ENCODE results near the gene GLS.
A peak's percentile ranks its signal among the peaks of the same experiment; 100 is the strongest.

GLS gene

DNA sequence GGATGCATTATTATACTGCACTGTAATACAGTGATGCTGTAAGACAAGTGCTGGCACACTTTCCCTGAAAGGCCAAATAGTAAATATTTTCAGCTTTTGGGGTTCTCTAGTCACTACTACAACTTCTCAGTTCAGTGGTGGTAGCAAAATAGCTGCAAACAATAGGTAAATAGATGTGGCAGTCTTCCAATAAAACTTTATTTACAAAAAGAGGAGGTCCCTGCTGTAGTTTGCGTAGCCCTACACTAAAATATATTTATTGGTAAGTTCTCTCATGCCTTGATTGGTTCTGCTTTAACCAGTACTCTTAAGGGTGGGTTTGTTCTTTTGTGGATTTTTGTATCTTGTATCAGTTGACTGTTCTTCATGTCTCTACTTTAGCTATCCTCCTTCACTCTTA, 7.8 kb downstream of the GLS start:
- no peak for DNase-seq

- no peak for DNase-seq
Measured at GRCh38 chr2:190889175-190889943, 8.7 kb downstream of the GLS start.

GRCh38 chr2:190891372-190891771, 10.8 kb downstream of the GLS start:
- peak; percentile 56 for DNase-seq

DNA sequence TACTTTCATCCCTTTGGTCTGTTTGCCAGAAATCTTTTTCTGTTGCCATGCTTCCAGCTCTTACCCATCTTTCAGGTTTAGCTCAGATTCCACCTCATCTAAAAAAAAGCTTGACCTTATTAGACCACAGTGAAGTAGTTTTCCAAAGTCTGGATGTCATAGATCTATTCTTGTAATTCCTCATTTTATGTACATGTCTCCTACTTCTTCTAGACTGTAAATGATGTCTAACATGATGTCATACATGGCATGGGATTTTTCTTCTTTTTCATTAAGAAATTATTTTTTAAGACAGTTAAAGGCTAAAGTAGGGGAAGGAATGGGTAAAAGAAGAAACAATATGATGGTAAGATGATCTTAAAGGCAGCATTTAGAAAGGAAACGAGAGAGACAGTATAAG, 11.3 kb downstream of the GLS start:
- DNase-seq, result no peak

DNA sequence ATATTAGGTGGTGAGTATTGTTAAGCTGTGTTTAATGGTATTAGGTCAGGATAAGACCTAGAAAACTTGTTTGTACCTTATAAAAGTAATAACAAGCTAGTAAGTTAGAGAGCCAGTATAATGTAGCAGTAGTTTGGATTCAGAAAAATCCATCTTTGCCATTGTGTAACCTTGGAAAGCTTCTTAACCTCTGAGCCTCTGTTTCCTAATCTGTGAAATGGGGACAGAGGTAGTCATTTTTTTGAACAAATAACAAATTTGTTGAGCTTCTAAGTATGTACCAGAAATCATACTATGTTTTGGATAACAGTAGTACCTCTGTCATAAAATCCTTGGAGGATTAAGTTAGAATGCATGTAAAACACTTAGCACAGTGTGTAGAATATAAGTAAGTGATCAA, 12.5 kb downstream of the GLS start:
- DNase-seq, result no peak

- DNase-seq, result peak; percentile 64
Measured at GRCh38 chr2:190896477-190896876, 15.9 kb downstream of the GLS start.

- no peak for DNase-seq
Measured at GRCh38 chr2:190903693-190904450, 23.3 kb downstream of the GLS start.

GRCh38 chr2:190904640-190905261, 24.1 kb downstream of the GLS start:
- DNase-seq, result no peak

DNA sequence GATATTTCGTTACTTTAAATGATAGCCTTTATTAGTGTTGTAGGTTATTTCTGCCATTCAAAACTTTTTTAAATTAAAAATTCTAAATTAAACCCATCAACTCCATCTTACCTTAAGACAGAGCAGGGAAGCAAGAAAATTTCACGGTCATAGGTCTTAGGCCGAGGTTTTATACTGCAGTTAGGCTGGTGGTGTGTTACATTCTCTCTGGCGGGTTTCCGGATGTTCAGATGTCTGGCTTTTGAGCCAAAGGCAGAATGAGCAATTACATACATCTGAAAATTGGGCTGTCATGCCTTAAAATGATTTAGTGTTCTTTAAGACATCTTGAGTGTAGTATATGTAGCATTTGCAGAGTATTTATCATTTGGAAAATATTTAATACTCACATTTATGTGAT, 27.9 kb downstream of the GLS start:
- DNase-seq, result no peak

- no peak for DNase-seq
Measured at GRCh38 chr2:190909680-190910079, 29.1 kb downstream of the GLS start.

GRCh38 chr2:190910341-190911136, 29.9 kb downstream of the GLS start:
- no peak for DNase-seq

DNA sequence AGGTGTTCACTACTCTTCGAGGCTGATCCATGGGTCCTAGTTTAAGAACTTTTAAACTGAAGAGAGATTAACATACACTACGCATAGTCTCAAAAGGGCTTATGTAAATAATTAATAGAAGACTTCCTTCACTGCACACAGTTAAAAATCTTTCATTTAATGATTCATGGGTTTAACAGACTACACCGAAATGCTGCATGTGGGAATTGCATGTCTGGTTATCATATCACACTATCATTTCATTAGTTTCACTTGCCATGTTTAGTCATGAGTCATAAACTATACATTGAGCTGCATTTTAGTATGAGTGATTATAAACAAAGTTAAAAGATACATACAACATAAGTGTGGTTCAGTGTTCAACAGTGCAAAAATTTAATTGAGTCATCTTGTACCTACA, 31.2 kb downstream of the GLS start:
- no peak for DNase-seq

- DNase-seq, result no peak
Measured at GRCh38 chr2:190912726-190913125, 32.1 kb downstream of the GLS start.

GRCh38 chr2:190913725-190914124, 33.1 kb downstream of the GLS start:
- DNase-seq, result no peak

DNA sequence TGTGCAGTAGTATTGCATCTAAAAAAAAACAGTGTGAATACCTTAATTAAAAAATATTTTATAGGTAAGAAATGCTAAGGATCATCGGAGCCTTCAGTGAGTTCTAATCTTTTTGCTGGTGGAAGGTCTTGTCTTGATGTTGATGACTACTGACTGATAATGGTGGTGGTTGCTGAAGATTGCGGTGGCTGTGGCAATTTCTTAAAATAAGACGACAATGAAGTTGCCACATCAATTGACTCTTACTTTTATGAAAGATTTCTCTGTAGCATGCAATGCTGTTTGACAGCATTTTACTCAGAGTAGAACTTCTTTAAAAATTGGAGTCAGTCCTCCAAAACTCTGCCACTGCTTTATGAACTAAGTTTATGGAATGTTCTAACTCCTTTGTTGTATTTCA, 36.2 kb downstream of the GLS start:
- DNase-seq, result peak; percentile 54

GRCh38 chr2:190920085-190920484, 39.5 kb downstream of the GLS start:
- no peak for DNase-seq

DNA sequence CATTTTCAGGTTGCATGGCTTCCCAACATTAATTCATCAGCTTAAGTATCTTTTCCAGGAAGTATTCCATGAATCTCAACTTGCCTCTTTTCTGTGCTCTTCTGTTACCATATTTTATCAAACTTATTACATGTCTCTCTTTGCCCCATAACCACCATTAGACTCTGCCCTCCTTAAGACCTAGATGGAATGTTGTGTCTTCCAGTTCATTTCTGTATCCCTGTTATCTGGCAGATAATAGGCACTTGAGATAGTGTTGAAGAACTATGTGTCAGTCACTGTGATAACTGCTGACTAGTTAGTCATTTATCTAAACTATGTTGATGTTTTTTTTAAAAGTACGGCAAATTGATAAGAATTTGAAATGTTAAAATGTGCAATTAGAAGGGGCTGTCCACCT, 41.8 kb downstream of the GLS start:
- no peak for DNase-seq

GRCh38 chr2:190927301-190927700, 46.7 kb downstream of the GLS start:
- DNase-seq, result no peak

- DNase-seq, result no peak
Measured at GRCh38 chr2:190929919-190930318, 49.3 kb downstream of the GLS start.

- no peak for DNase-seq
Measured at GRCh38 chr2:190930411-190930810, 49.8 kb downstream of the GLS start.

DNA sequence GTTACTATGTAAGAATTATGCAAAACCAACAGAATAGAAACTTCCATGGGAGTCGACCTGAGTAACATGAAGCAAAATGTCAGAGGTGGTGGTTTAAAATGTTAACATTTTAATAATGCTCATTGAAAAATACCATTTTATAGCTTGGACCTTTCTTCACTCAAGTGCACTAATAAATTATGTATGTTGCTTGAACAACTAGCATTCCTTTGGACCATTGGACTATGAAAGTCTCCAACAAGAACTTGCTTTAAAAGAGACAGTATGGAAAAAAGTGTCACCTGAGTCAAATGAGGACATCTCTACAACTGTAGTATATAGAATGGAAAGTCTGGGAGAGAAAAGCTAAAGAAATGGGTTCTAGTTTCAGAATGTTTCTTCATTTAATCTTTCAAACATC, 51.9 kb downstream of the GLS start:
- no peak for DNase-seq

DNA sequence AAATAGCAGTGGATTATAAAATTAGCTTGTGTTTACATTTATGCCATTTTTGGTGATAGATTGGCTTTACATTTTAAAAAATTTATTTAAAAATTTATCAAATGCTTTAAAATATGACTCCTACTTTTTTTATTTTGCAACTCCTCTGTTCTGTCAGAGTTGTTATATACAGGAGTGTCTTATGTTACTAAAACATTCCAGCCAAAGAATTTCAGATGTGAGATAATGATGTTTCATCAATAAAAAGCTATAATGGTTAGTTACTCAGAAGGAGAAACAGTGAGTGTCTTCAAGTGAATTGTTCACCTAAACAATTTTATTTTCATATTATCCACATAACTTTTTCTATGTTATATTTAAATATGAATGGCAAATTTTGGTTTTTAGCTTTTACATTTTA, 52.7 kb downstream of the GLS start:
- DNase-seq, result no peak

DNA sequence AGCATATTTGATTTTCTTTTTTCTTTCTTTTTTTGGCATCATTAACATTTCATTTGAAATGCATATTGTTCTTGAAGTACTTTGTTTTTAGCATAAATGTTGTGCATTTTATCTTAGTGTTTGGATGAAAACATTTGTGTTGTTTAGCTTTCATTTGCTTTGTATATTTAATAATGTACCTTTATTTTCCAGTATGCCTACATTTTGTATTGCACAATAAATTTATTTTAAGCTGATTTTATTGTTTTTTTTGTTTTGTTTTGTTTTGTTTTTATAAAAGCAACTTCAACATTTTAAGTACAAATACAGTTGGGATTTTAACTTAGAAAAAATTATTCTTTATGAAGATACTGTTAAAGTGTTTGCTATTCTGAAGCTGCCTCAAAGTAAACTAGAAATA, 54.4 kb downstream of the GLS start:
- DNase-seq, result no peak

All from hematopoietic multipotent progenitor cell treated with erythropoietin and hydrocortisone succinate and interleukin-3 and kit ligand, for 6 days (in vitro differentiated cells).